Measurements from ENCODE around the gene UGT2B17. TPM values are rescaled to one million over a fixed set of nuclear protein-coding genes. Genes with fewer than 3 reads are reported as not detected.
"Not testable (repeated sequence)": the region's sequence is repeated elsewhere in the genome, so short reads cannot be mapped to it uniquely, and the experiment has no call there.

Gene UGT2B17
- total and polyA plus RNA-seq, 10 of the 15 experiments (the other 5 are each of a cell fraction or from before 2014, with no cell fraction given): 0.15 TPM; not detected in 9

- H3K4me3 ChIP-seq; H4K20me1 ChIP-seq (ENCODE audit: control insufficient read depth, insufficient read depth); POLR2A ChIA-PET; in situ Hi-C loops (cut with MboI); H2AFZ ChIP-seq (ENCODE audit: control insufficient read depth, low read depth, low read length); SMC1A ChIA-PET (ENCODE audit: uncharacterized antibody, unreplicated experiment); H3K27me3 ChIP-seq (replicated peaks in 1 of 2; ENCODE audit: control insufficient read depth in 2 of 2, insufficient read depth in 2 of 2, low read length in 1 of 2); H3K9me3 ChIP-seq (replicated peaks; ENCODE audit: control insufficient read depth, insufficient read depth, low read length); H3K27ac ChIP-seq (ENCODE audit: control insufficient read depth, insufficient read depth); DNase-seq (ENCODE audit: low read depth, low spot score); H3K4me2 ChIP-seq (ENCODE audit: control insufficient read depth, insufficient read depth); H3K79me2 ChIP-seq (ENCODE audit: control insufficient read depth, insufficient read depth, low read length); H3K36me3 ChIP-seq (ENCODE audit: control insufficient read depth in 2 of 2, insufficient read depth in 2 of 2, low read length in 1 of 2); RAD21 ChIA-PET (ENCODE audit: unreplicated experiment); H3K4me1 ChIP-seq (ENCODE audit: control insufficient read depth, insufficient read depth, low read length); ATAC-seq; H3K9ac ChIP-seq (ENCODE audit: control insufficient read depth, insufficient read depth, low read length); FAIRE-seq; CTCF ChIA-PET; BruUV-seq (replicated peaks); intact Hi-C loops (cut with micrococcal nuclease; ENCODE audit: unreplicated experiment): not testable (repeated sequence)
- WGBS (ENCODE audit: insufficient coverage, insufficient replicate concordance, low lambda C conversion rate, missing lambda C conversion rate): 40% methylated on average over 1 of the region's 1 CpG
Measured at GRCh38 chr4:68569036-68569435, 7.1 kb downstream of the UGT2B17 start.

DNA sequence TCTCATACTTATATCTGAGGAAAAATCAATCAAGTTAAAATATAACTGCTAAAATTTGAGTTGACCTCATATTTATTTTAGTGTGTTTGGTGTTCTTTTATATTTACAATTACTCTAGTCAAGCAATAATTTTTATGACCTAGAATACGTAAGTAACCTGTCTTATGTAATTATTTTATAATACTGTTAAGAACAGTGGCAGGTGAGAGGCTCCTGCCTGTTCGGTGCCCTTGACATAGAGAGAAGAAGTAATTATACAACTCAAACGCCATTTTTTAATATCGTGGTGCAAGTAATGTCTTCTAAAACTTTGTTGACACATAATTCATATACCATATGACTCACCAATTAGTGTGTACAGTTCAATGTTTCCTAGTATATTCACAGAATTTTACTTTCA lies 7.6 kb downstream of the UGT2B17 start:
- BruUV-seq (replicated peaks); H3K36me3 ChIP-seq (ENCODE audit: control insufficient read depth in 2 of 2, insufficient read depth in 2 of 2, low read length in 1 of 2); H2AFZ ChIP-seq (ENCODE audit: control insufficient read depth, low read depth, low read length); H4K20me1 ChIP-seq (ENCODE audit: control insufficient read depth, insufficient read depth); in situ Hi-C loops (cut with MboI); H3K27ac ChIP-seq (ENCODE audit: control insufficient read depth, insufficient read depth); H3K4me1 ChIP-seq (ENCODE audit: control insufficient read depth, insufficient read depth, low read length); FAIRE-seq; H3K4me2 ChIP-seq (ENCODE audit: control insufficient read depth, insufficient read depth); H3K9ac ChIP-seq (ENCODE audit: control insufficient read depth, insufficient read depth, low read length); intact Hi-C loops (cut with micrococcal nuclease; ENCODE audit: unreplicated experiment); H3K9me3 ChIP-seq (replicated peaks; ENCODE audit: control insufficient read depth, insufficient read depth, low read length); DNase-seq (ENCODE audit: low read depth, low spot score); H3K27me3 ChIP-seq (replicated peaks in 1 of 2; ENCODE audit: control insufficient read depth in 2 of 2, insufficient read depth in 2 of 2, low read length in 1 of 2); H3K79me2 ChIP-seq (ENCODE audit: control insufficient read depth, insufficient read depth, low read length); SMC1A ChIA-PET (ENCODE audit: uncharacterized antibody, unreplicated experiment); POLR2A ChIA-PET; CTCF ChIA-PET; ATAC-seq; RAD21 ChIA-PET (ENCODE audit: unreplicated experiment); H3K4me3 ChIP-seq: not testable (repeated sequence)
- WGBS (ENCODE audit: insufficient coverage, insufficient replicate concordance, low lambda C conversion rate, missing lambda C conversion rate): no CpG with 5 or more reads among the region's 4 CpGs

DNA sequence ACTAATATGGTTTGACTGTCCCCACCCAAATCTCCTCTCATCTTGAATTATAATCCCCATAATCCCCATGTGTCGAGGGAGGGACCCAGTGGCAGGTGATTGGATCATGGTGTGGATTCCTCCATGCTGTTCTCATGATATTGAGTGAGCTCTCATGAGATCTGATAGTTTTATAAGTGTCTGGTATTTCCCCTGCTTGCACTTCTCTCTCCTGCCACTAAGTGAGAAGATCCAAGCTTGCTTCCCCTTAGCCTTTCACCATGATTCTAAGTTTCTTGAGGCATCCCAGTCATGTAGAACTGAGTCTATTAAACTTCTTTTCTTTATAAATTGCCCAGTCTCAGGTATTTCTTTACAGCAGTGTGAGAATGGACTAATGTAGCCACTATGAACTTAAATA lies 9.8 kb downstream of the UGT2B17 start:
- POLR2A ChIA-PET; DNase-seq (ENCODE audit: low read depth, low spot score); H3K27me3 ChIP-seq (replicated peaks in 1 of 2; ENCODE audit: control insufficient read depth in 2 of 2, insufficient read depth in 2 of 2, low read length in 1 of 2); H3K9ac ChIP-seq (ENCODE audit: control insufficient read depth, insufficient read depth, low read length); RAD21 ChIA-PET (ENCODE audit: unreplicated experiment); H3K4me1 ChIP-seq (ENCODE audit: control insufficient read depth, insufficient read depth, low read length); intact Hi-C loops (cut with micrococcal nuclease; ENCODE audit: unreplicated experiment); SMC1A ChIA-PET (ENCODE audit: uncharacterized antibody, unreplicated experiment); in situ Hi-C loops (cut with MboI); FAIRE-seq; BruUV-seq (replicated peaks); CTCF ChIA-PET; H3K36me3 ChIP-seq (ENCODE audit: control insufficient read depth in 2 of 2, insufficient read depth in 2 of 2, low read length in 1 of 2); H3K27ac ChIP-seq (ENCODE audit: control insufficient read depth, insufficient read depth); H2AFZ ChIP-seq (ENCODE audit: control insufficient read depth, low read depth, low read length); ATAC-seq; H3K4me3 ChIP-seq; H4K20me1 ChIP-seq (ENCODE audit: control insufficient read depth, insufficient read depth); H3K9me3 ChIP-seq (replicated peaks; ENCODE audit: control insufficient read depth, insufficient read depth, low read length); H3K4me2 ChIP-seq (ENCODE audit: control insufficient read depth, insufficient read depth); H3K79me2 ChIP-seq (ENCODE audit: control insufficient read depth, insufficient read depth, low read length): not testable (repeated sequence)
- no CpG with 5 or more reads among the region's 1 CpG for WGBS (ENCODE audit: insufficient coverage, insufficient replicate concordance, low lambda C conversion rate, missing lambda C conversion rate)

DNA sequence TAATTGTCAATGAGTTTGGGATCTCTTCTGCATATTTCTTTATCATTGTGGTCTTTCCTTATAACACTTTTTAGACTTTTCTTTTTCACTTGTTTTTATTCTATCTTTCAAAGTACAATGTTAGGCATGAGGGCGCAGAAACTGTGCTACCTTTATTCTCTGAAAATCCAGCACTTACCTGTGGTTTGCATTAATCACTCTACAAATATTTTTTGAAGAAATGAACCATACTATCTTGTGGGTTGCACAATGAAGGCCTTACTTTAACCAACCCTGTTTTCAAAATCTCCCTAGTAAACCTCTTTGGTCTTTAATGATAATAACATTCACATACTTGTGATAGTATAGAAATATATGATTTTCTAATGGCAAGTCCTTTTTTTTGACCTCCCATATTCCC lies 11.0 kb downstream of the UGT2B17 start:
- CTCF ChIA-PET; DNase-seq (ENCODE audit: low read depth, low spot score); in situ Hi-C loops (cut with MboI); H3K4me2 ChIP-seq (ENCODE audit: control insufficient read depth, insufficient read depth); H3K4me1 ChIP-seq (ENCODE audit: control insufficient read depth, insufficient read depth, low read length); BruUV-seq (replicated peaks); H3K79me2 ChIP-seq (ENCODE audit: control insufficient read depth, insufficient read depth, low read length); POLR2A ChIA-PET; H3K36me3 ChIP-seq (ENCODE audit: control insufficient read depth in 2 of 2, insufficient read depth in 2 of 2, low read length in 1 of 2); H4K20me1 ChIP-seq (ENCODE audit: control insufficient read depth, insufficient read depth); H3K9ac ChIP-seq (ENCODE audit: control insufficient read depth, insufficient read depth, low read length); H3K27ac ChIP-seq (ENCODE audit: control insufficient read depth, insufficient read depth); H3K4me3 ChIP-seq; RAD21 ChIA-PET (ENCODE audit: unreplicated experiment); H3K9me3 ChIP-seq (replicated peaks; ENCODE audit: control insufficient read depth, insufficient read depth, low read length); ATAC-seq; intact Hi-C loops (cut with micrococcal nuclease; ENCODE audit: unreplicated experiment); SMC1A ChIA-PET (ENCODE audit: uncharacterized antibody, unreplicated experiment); H2AFZ ChIP-seq (ENCODE audit: control insufficient read depth, low read depth, low read length); H3K27me3 ChIP-seq (replicated peaks in 1 of 2; ENCODE audit: control insufficient read depth in 2 of 2, insufficient read depth in 2 of 2, low read length in 1 of 2); FAIRE-seq: not testable (repeated sequence)
- WGBS (ENCODE audit: insufficient coverage, insufficient replicate concordance, low lambda C conversion rate, missing lambda C conversion rate): no CpG with 5 or more reads among the region's 1 CpG
